Stimulated activated CD4-positive, alpha-beta T cell treated with anti-CD3 and anti-CD28 coated beads, Interleukin-1b, Interleukin-23, amount 100 ng/mL, for 4 hours (primary cell): ENCODE results near the gene MLLT1.
A peak's percentile ranks its signal among the peaks of the same experiment; 100 is the strongest.

Experiments
- DNase-seq, 2 donors: peaks; one replicate each; pipeline ENCODE4 v3.0.0-alpha.2; 2020; ENCODE audit warnings: low read depth in 2 of 2

The MLLT1 gene

DNA sequence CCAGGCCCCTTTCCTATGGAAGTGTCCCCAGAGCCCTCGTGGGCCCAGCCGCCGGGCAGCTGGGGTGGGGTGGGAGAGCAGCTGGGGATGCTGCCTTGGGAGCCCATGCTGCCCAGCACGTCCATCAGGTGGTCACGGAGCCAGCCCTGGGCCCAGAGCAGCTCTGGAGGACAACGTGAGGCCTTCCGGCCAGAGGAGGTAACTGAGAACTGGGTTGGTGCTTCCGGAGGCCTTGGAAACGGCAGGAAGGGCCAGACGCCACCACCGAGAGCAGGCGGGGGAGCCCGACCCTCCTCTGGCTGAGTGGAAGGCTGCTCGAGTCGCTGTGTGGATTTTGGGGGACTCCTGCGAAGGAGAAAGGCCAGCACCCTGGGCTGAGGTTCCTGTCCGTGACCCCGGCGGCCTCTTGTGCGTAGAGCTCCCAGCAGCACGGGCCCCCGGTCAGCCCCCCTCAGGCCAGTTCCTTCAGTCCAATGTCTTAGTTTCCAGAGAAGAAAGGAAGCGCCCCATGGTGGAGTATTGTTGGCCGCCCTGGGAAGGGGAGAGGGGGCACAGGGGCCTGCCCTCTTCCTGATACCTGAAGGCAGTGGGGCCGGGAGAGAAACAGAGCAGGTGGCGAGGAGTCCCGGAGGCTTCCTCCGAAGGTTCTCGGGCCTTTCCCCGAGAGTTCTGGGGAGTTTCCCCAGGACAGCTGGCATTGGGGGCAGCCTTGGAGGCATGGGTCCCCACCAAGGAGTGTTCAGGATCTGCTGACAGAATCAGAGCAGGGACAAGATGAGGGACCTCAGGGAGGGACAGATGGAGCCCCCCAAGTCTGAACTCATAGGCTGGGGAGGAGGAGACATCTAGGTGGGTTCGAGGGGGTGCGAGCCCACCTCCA is 68.8 kb downstream of the MLLT1 start:
- no peak for DNase-seq

DNA sequence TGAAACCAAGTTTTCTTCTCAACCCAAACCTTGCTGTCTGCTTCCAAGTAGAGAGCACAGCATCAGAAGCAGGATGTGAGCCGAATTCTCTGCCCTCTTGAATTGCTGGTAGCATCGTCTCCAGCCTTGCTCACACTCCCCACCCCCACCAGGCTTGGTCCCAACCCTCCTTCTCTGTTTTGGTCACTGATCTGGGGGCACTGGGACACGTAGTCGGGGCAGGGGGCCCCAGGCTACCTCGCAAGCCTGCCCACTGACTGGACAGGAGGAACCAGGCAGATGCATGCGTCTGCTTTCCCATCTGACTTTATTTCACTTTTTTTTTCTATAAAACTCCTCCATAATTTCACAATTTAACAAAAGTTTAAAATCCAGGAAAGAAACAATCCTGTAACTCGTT is 69.7 kb downstream of the MLLT1 start:
- no peak for DNase-seq

DNA sequence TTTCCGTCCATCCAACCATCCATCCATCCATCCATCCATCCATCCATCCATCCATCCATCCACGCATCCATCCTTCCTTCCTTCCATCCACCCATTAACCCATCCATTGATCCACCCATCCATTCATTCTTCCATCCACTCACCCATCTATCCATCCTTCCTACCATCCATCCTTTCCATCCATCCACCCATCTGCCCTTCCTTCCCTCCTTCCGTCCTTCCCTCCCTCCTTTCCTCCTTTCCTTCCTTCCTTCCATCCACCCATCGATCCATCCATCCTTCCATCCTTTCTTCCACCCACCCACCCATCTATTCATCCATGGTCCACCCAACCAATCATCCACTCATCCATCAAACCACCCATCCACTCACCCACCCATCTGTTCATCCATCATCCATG is 70.1 kb downstream of the MLLT1 start:
- DNase-seq = no peak

DNA sequence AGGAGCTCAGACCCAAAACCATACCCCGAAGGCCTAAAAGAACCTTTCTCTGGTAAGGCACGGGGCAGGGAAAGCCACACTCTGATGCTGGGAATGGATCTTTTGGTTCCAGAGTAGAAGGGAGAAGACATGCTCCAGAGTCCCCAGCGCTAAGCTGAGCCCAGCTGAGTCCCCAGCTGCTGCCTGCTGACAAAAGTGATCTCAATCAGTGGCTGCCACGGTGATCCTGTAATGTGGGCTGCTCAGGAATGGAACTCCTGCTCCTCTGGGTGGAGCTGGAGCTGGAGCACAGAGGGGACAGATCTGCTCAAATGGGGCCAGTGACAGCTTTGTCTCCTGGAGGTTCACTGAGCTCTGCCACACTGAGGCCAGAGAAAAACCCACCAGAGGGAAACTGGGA is 70.5 kb downstream of the MLLT1 start:
- DNase-seq = no peak

DNA sequence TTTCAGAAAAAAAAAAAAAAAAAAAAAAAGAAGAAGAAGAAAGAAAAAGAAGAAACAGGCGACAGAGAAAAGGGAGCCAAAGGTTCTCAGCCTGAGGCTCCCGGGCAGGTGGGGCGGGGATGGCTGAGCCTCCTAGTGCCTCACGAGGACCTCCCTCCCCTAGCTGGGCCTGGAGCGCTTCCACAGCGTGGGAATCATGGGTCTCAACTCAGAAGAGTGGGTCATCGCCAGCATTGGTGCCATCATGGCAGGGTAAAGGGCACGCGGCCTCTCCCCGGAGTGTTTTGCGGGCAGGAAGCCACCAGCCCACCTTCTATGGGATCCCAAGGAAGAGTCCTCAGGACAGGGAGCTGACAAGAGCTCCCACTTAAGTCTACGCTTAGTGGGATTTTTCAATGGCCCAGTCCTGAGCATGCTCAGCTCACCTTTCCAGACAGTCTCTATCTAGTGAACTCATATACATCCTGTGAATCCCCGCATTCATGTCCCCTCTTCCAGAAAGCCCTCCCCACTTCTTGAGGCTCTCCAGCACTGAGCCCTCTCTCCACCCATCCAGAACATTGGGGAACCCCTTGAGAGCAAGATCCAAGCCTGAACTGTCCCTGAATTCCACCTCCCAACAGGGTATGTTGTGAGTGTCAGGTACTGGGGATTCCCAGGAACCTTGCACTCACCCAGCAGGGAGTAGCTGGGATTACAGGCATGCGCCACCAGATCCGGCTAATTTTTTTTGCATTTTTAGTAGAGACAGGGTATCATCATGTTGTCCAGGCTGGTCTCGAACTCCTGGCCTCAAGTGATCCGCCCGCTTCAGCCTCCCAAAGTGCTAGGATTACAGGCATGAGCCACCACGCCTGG is 74.7 kb downstream of the MLLT1 start:
- no peak for DNase-seq

DNA sequence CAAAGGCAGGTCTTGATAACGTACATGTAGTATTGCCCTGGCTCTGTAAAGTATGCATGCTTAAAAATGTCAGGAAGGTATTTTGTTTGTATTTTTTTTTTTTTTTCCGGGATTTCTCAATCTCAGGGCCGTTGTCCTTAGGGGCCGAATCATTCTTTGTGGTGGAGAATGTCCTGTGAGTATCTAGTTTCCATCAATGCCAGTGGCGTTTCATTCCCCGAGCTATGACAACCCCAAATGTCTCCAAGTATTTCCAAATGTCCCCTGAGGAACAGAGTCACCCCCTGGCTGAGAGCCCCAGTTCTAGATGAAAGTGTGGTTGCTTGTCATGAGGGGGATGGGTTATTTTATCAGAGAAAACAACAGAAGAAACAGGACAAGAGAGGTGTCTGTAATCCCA is 75.6 kb downstream of the MLLT1 start:
- no peak for DNase-seq

DNA sequence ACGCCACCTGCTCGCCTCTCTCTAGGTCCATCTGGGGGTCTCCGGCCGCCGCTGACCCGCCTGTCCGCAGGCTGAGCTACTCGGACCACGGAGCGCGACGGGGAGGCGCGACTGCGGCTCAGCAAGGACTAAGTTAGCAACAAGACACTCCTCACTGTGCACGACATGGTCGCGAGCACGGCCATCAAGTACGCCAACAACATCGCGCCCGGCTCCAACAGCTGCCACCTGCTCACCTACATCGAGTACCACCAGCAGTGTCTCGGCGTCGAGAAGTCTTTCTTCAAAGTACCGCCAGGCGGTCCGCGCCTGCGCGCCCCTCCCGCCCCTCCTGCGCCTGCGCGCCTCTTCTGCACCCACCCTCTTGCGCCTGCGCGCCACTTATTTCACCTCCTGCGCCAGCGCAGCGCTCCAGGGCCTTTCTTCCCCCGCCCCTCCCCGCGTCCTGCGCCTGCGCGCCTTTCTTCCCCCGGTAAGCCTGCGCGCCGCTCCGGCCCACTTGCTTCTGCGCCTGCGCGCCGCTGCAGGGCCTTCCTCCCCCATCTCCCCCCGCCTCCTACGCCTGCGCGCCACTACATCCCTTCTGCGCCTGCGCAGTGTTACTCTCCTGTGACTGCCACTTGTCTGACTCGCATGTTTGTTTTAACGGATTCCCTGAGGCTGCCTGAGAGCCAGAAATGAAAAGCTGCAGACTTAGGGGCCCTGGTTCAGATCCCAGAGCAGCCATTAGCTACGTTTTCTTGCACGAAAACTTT is 80.4 kb downstream of the MLLT1 start:
- peak; percentile 100 for DNase-seq

DNA sequence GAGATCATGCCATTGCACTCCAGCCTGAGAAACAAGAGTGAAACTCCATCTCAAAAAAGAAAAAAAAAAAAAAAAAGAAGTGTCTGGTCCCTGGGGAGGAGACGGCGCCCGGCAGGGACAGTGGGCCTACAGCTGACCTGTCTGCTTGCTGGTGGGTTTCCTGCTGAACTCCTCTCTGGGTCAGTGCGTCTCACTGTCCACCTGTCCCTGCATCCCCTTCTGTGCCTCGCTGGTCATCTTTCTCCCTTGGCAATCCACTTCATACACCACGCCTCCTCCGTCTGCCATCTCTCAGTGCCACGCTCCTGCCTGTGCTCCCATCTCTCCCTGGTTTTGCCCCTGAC is 80.9 kb downstream of the MLLT1 start:
- no peak for DNase-seq

DNA sequence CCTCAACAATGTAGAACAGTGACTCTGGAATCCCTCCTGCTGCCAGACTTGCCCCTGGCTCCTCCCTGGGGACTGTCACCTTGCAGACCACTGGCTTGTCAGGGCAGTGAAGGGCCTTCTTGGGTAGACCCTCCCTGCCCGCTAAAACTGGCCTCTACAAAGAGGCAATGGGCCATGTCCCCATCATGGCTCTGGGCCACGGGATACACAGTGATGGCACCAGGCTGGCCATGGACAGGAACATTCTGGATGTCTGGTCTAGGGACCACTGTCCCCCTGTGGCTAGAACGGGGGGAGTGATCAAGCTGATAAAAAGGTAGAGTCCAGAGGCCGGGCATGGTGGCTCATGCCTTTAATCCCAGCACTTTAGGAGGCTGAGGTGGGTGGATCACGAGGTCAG is 83.4 kb downstream of the MLLT1 start:
- no peak for DNase-seq

DNA sequence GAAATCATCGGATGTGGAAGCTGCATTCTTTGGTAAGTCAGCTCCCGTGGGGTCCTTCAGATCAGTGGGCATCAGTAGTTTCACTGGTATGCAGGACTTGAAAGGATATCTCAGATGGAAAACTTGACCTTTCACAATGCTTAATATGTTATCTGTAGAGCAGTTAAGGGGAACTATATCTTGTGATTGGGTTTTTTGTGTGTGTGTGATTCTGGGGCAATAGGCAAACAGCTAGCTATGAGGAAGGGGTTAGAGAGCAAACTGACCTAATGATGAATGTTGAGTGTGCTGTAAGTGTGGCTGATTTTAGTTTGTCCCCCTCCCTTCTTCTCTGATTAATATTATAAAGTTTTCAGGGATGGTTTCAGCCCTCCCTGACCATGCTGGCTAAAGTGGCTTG is 91.0 kb downstream of the MLLT1 start:
- no peak for DNase-seq

DNA sequence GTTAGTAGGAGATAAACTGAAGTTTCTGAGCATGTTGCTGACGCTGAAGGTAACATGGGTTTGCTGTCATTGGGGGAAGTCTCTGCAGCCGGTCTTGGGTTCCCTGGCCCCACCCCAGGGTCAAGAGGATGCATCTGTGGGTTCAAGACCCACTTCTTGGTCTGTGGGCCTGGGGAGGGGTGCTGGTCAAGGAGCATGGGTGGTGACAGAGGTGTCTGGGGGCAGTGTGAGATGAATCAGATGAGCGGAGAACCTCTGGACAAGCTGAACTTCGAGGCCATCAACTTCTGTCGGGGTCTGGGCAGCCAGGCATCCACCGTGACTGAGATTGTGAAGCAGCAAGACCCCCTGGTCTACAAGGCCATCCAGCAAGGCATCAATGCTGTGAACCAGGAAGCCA is 92.4 kb downstream of the MLLT1 start:
- DNase-seq = no peak

DNA sequence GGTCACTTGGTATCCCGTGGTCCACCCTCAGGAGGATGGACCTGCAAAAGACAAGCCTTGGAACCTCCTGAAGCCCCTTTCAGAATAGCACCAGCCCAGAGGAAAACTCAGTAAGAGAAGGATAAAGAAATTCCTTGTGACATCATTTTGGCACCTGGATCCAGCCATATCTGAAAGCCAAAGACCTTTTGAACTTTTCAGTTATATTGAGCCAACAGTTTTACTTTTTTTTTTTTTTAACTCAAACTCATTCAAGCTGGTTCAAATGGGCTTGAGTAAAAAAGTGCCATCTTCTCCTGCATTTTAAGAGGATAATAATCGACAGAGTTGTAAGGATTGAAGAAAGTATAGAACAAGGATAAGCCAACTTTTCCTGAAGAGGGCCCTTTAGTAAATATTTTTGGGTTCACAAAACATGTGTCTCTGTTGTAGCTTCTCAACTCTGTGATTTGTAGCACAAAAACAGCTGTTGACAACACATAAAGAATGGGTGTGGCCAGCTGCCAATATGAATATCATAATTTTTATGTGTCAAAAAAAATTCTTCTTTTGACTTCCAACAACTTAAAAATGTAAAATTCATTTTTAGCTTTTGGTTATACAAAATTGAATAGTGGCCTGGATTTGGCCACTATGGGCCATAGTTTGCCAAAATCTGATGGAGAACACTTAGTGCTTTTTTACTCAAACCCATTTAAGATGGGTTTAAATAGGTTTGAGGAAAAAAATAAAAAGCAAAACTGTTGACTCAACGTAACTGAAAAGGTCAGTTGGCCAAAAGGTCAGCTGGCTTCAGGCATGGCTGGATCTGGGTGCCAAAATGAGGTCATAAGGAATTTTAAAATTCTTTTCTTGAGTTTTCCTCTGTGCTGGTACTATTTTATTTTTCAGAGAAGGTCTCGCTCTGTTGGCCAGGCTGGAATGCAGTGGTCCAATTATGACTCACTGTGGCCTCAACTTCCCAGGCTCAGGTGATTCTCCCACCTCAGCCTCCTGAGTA is 93.6 kb downstream of the MLLT1 start:
- no peak for DNase-seq

DNA sequence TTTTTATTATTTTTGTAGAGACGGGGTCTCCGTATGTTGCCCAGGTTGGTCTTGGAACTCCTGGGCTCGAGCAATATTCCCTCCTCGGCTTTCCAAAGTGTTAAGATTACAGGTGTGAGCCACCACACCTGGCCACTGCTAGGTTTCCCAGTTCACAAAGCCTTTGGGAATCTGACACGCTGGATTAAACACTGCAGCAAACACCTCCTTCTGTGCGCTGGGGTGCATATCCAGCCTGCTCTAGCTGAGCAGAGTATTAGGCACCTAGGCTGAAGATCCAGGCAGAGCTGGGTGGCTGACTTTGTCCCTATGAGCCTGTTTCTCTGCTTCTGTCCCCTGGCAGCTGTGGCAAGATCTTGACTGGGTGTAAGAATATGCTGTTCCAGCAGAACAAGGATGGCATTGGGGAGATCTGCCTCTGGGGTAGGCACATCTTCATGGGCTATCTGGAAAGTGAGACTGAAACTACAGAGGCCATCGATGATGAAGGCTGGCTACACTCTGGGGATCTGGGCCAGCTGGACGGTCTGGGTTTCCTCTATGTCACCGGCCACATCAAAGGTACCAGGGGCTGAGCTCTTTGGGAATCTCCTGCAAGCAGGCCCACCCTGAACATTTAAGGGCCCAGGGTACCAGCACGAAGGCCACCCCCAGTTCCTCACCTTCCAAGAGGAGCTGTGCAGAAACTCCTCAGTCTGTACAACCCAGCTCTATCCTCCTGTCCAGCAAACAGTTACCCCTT is 94.5 kb downstream of the MLLT1 start:
- DNase-seq = no peak

DNA sequence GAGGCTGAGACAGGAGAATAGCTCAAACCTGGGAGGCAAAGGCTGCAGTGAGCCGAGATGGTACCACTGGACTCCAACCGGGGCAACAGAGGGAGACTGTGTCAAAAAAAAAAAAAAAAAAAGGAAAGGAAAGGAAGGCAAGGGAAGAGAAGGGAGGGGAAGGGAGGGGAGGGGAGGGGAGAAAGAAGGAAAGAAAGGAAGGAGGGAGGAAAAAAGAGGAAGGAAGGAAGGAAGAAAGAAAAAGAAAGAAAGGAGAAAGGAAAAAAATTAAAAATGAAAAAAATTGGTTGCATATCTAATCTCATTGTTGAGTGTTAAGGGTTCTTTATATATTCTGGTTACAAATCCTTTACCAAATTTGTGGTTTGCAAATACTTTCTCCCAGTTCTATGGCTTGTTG is 98.7 kb downstream of the MLLT1 start:
- no peak for DNase-seq

DNA sequence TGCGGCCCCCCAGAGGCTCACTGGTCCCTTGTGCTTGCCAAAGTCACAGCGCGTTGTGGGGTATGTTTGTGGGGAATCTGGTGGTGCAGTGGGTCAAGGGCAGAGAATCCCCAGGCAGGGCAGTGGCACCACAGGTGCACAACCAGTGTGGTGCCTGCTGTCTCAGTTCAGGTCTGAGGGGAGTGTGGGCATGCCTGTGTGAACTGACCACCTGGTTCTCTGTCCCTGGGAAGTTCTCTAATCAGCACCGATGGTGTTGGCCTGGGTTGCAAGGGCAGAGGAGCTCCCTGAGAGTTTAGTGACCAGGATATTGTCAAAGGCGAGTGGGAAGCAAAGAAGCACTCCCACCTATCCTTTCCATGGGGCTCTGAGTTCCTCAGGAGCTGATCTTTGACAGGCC is 106.6 kb downstream of the MLLT1 start:
- no peak for DNase-seq

DNA sequence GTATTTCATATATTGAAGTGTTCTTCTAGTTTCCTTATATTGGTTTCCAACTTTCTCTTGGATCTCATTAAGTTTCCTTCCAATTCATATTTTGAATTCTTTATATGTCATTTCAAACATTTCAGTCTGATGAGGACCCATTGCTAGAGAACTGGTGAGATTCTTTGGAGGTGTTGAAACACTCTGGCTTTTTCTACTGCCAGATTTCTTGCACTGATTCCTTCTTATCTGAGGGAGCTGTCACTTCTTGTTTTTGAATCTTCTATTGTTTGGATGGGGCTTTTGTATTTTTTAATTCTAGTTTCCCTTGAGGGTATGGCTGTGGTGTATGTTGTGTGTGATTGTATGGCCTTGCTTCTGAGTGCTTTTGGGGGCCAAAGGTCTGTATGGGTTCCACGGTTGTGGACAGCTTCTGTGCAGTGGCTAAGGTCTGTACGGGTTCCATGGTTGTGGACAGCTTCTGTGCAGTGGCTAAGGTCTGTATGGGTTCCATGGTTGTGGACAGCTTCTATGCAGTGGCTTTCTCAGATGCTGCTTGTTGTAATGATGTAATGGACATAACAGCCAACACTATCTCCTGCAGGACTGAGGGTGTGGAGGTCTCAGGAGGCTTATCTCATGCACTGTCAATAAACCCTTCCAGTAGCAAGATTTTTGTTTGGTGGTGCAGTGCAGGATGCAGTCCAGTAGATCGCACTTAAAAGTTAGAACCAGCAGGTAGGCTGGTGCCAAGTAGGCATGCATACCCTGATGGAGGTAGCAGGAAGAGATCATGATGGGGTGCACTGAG is 107.5 kb downstream of the MLLT1 start:
- DNase-seq = no peak

DNA sequence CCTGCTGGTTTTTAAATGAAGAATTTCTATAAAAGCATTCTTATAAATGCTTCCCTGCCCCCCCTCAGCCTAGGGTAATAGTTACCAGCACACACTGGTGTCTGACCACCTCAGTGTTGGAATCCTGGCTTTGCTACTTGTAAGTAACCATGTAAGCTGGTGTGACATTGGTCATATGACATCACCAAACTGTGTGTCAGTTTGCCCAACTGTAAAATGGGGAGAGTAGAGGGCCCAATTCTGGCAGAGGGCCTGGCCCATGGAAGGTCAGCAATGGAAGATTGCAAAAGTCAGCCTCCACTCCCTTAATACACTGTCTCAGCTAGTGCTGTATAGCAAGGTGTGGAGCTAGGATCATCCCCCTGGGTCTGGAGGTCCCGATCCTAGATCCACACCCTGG is 112.7 kb downstream of the MLLT1 start:
- DNase-seq = no peak

DNA sequence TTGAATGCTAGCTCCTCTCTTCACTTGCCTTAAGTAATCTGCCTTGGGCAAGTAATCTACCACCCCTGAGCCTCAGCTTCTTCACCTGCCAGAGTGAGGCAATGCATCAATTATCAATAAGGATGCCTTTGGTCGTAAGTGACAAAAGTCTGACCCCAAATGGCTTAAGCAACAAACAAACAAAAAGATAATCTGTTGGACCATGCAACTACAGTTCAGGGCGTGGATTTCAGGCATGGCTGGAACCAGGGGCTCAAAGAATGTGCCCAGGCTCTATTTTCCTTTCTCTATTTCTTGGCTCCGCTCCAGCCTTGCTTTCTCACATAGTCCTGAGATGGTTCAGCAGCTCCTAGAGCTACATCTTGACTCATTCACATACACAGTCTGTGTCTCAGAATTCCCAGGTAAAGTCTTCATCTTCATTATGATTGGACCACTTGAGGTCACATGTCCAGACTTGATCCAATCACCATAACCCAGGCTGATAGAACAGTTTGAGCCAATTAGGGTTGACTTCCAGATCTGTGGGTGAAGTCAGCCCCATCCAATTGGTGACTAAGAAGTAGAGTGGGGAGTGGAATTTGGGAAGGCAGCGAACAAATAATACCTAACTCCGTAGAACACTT is 114.8 kb downstream of the MLLT1 start:
- no peak for DNase-seq

DNA sequence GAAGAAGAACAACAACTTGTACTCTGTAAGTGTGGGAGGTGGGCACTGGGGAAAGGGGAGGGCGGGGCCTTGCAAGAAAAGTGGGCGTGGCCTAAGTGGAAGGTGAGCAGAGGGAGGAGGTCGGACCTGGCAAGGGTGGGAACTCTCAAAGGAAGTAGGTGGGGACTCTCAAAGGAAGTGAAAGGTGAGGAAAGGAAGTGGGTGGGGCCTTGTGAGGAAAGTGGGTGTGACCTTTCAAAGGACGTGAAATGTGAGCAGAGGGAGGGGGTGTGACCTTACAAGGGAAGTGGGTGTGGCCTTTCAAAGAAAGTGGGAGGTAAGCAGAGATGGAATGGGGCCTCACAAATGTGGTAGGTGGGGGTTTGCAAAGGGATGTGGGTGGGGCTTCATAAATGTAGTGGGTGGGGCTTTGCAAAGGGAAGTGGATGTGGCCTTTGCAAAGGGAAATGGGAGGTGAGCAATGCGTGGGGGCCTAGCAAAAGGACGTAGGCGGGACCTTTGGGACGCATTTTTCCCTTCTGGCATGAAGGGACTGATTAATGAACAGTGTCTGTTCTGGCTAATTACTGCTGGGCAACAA is 118.4 kb downstream of the MLLT1 start:
- DNase-seq = peak; percentile 3 to 9
